ENCODE measurements around the gene STEAP3. TPM values are rescaled to one million over a fixed set of nuclear protein-coding genes. Genes with fewer than 3 reads are reported as not detected.

The STEAP3 gene
- polyA plus RNA-seq, 5 donors = 1.8 to 4.4 (median 2.8) TPM

- peak in 1 of 2 donors; percentile 24 for DNase-seq
Observed at GRCh38 chr2:119197529-119198239, 25.9 kb upstream of the STEAP3 start.

GRCh38 chr2:119198240-119198840, 25.3 kb upstream of the STEAP3 start:
- DNase-seq = no peak

GRCh38 chr2:119201815-119202214, 21.8 kb upstream of the STEAP3 start:
- DNase-seq = no peak

DNA sequence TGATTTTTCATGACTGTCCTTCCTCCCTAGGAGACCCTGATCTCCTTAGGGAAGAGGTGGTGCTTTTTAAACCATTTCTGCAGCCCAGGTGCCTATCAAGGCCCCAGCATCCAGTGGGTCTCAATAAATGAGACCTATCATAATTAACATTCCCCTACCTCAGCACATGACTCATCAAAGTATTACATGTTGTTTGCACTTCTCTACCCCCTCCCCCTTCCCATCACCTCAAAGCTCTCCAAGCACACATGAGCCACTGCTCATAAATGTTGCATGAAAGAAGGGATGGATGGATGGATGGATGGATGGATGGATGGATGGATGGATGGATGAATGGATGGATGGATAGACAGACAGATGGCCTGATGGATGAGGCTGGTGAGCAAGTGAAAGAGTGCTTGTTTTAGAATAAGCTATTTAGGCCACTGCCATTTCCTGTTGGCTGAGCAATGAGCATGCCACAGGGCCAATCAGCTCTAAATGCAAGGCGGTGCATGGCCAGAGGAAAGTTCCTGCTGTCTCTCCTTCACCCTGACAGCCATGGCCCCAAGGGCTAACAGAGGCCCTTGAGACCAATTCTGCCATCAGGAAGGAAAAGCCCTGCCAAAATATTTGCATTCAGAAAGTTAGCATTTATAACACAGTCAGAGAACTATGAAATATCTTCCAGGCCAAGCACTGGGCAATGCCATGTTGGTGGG, 20.9 kb upstream of the STEAP3 start:
- no peak for DNase-seq

DNA sequence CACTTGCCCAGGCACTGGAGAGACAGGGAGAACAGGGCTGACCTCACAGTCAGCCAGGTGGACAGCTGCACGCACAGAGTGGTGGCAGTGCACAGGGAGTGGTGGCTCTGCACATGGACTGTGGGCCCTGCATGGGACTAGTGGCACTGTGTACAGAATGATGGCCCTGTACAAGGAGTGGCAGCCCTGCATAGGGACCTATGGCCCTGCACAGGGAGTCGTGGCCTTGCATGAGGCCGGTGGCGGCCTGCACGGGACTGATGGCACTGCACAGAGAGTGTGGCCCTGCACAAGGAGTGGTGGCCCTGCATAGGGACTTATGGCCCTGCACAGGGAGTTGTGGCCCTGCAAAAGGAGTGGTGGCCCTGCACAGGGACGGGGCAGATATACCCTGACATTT, 19.1 kb upstream of the STEAP3 start:
- DNase-seq = no peak

DNA sequence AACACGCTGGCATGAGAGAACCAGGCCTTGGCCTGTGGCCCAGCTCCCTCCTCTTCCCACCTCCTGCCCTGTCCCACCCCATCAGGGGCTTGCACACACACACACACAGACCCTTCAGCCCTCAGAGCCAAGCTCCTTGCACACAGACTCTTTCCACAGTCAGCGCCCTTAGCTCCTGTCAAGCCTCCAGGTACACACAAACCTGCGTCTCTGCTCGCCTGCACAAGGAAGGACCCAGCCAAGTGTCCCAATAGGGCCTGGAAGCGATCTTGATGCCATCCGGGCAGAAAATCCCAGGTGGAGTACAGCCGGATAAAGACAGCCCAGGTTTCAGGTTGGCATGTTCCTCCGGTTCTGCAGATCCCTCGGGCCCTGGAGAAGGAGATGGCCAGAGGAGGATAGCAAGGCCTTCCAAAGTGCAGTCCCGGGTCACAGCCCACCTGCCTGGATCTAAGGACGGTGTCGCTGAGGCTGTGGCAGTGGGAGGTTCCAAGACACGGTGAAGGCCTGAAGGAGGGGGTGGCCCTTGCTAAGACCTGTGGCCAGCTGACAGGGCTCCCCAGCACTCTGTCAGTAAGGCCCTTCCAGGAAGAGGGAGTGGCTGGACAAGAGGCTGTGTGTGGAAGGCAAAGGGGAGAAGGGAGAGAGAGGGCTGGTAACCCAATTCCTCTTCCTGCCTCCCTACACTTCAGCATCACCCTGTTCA, 18.5 kb upstream of the STEAP3 start:
- DNase-seq = no peak

DNA sequence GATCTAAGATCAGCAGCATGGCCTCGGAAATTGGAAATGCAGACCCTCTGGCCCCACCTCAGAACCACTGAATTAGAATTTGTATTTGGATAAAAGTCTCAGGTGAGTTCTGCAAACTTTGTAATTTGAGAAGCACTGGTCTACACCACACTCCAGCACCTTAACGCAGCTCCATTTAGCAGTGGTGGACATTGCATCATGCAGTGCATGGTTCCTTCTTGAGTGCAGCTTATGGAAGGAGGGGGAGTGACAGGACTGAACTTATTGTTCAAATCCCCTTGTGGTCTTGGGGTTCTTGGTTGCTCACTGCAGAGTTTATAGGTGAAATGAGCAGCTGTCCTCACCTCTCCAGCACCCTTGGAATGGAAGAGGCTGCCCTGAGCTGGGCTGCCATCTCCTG, 17.4 kb upstream of the STEAP3 start:
- DNase-seq = no peak

- DNase-seq = no peak
Observed at GRCh38 chr2:119207447-119207846, 16.2 kb upstream of the STEAP3 start.

- DNase-seq = no peak
Observed at GRCh38 chr2:119208791-119209203, 14.8 kb upstream of the STEAP3 start.

GRCh38 chr2:119212139-119212800, 11.4 kb upstream of the STEAP3 start:
- DNase-seq = no peak

DNA sequence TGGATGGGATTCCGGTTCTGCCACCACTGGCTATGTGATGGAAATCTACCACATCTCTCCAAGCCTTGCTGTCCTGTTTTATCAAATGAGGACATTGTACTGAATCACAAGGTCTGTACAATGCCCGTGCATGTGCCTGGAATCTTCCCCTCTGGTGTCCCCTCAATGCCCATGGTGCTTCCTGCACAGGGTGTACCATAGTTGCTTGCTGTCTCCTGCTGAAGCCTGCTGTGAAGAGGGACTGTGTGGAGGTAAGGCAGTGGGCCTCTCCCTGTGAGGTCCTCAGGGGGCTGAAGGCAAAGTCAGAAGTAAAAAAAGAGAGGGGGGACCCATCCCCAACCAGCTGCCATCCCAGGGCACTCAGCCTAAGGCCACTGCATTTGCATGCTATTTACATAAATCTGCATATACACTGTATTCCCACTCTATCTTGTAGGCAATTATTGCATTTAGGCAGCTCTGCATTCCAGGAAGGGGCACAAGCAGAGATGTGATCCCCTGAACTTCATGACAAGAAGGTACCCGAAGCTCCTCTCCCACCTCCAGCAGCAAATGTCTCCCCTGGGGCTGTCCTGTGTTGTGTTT, 9.1 kb upstream of the STEAP3 start:
- DNase-seq = no peak

DNA sequence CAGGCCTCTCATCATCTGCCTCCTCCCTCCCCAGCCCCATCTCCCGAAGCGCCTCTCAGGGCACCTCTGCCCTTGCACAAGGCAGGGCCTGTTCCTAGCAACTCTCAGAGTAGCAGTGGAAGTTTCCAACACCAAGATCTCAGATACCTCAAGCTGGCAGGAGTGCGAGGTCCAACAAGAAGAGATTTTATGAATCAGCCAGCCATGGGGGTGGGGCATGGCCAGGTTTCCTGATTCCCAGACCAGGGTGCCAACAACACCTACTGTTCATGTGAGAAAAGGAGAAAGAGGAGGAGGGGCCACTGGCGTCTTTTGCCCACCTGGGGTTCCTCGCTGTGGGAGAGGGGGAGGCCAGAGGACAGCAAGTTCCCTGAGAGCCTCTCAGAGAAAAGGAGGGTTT, 6.6 kb upstream of the STEAP3 start:
- no peak for DNase-seq

DNA sequence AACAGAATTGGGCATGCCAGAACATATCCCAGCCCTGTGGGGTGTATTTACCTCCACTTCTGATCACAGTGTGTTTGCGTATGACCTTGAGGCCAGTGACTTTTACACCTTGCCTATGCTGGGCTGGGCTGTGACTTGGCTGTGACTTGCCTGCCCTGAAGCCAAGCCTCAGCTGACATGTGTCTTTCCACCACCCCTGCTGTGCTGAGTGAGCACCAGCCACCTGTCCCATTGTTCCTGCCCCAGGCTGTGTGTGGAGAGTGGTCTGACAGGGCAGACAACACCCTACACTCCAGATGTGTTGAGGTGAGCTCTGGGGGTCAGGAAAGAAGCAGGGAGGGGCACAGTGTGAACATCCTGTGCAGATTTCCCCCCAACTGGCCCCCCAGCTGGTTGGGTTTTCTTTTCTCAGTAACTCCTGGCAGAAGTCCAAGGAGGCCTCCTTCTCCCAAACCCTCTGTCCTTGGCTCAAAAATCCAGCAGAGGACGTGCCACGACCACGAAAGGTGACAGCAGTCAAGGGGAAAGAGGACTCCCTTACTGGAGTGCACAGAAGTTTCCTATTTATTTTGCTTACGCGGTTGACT, 5.1 kb upstream of the STEAP3 start:
- peak in 1 of 2 donors; percentile 42 for DNase-seq

GRCh38 chr2:119219873-119220272, 3.8 kb upstream of the STEAP3 start:
- no peak for DNase-seq

- no peak for DNase-seq
Observed at GRCh38 chr2:119220720-119221301, 2.8 kb upstream of the STEAP3 start.

DNA sequence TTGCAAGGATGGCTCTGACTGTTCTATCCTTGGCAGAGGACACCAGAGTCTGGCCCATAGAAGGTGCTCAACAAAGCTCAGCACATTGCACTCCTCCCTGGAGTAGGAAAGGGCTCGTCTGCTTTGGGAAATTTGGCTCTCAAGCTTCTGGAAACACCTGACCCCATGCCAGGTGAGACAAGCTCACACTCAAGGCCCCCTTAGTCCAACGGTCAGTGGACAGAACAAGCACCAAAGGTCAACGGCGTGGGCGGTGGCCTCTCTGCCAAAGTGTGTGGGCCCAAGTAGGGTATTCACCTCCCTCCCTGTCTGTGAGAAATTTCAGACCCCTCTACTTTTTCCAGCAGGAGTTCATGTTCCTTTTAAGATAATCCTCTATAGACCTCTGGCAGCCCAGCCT, 2.0 kb upstream of the STEAP3 start:
- DNase-seq = no peak

DNA sequence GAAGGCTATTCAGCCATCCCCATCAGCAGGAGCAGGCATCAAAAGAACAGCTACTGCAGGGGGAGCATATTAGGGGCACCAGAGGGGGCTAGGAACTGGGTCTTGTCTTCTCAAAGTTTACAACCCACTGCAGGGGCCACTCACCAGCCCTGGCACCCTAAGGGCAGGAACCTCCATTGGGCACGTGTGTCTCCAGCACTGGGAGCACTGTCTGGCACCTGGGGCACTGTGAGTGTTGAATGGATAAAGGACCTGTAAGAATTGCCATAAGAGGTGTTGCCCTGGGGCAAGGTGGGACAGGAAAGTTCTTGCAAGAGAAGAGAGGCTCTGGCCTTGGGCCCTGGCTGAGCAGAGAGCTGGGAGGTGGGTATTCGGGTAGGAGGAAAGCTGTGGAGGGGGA, 1.4 kb upstream of the STEAP3 start:
- no peak for DNase-seq

- DNase-seq = no peak
Observed at GRCh38 chr2:119222863-119223520, 642 bp upstream of the STEAP3 start.

DNA sequence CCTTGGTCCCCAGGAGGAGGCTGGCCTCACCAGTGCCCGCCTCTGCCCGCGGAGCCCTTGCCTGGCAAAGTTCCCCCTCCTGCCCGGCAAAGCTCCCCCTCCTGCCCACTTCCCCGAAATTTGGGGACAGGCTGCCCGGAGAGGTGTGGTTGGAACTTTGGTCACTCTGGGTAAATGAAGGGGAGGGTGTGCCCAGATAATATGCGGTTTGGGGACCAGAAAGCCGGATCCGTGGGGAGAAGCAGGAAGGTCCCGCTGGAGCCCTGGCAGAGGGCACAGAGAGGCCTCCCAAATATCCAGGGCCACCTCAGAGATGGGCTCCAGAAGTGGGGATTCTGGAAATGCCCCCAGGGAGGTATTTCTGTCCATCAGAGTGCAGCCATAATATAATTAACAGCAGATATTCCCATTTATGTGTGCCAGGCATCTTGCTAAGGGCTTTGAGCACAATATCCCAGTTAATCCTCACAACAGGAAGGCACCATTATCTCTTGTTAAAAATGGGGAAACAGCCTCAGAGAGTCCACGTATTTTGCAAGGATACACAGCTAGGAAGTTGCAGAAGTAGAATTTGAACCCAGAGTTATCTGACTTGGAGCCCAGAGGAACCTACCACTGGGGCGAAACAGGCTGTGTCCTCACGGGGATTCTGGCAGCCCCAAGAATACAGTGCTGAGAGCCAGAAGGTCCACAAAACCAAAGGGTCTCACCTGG, 914 bp downstream of the STEAP3 start:
- no peak for DNase-seq

Measured in right lung (tissue), 5 donors.